Measurements from ENCODE around the gene SEMA3C. TPM values are rescaled to one million over a fixed set of nuclear protein-coding genes. Genes with fewer than 3 reads are reported as not detected.

SEMA3C gene
- total and polyA plus RNA-seq, 7 donors, result 8.4 to 298 (median 213) TPM

GRCh38 chr7:80722616-80723195 lies 196.1 kb downstream of the SEMA3C start:
- H3K27ac ChIP-seq, result peak overlapping the region; percentile 66 to 83 (median 78)
- intact Hi-C loops (cut with DNase I), result loop anchor here (5.0 to 10.0 kb wide), 2 partner anchors 195 to 392 kb away; partner anchors contain the start of gene SEMA3C
- TF ChIP-seq CTCF (IDR thresholded peaks at IDR 0.05) (no peak), POLR2AphosphoS5 (IDR thresholded peaks at IDR 0.05) (peak; percentile 27 to 72 (median 50)), POLR2A (IDR thresholded peaks at IDR 0.05) (no peak), EP300 (IDR thresholded peaks at IDR 0.05) (peak in 1 of 4 donors; percentile 21)

GRCh38 chr7:80721883-80722615 lies 196.8 kb downstream of the SEMA3C start:
- Histone ChIP-seq H3K36me3 (no peaks in the 10 kb centered on the region), H3K4me3 (no peak overlapping the region), H3K27me3 (no peaks in the 10 kb centered on the region), H3K9me3 (no peaks in the 10 kb centered on the region), H3K27ac (peak overlapping the region; percentile 66 to 83 (median 78)), H3K4me1 (peaks cover 0 to 41% (median 36%) of the 10 kb centered on the region in 4 donors)
- TF ChIP-seq EP300 (IDR thresholded peaks at IDR 0.05) (no peak), POLR2A (IDR thresholded peaks at IDR 0.05) (no peak), POLR2AphosphoS5 (IDR thresholded peaks at IDR 0.05) (peak in 2 of 4 donors; percentile 38 to 52), CTCF (IDR thresholded peaks at IDR 0.05) (no peak)
- intact Hi-C loops (cut with DNase I), result loop anchor here (5.0 to 10.0 kb wide), 2 partner anchors 195 to 393 kb away; partner anchors contain the start of gene SEMA3C
- 66 to 75% methylated on average over 3 of the region's 3 CpGs for WGBS, 2 donors
- no peak for DNase-seq

More at GRCh38 chr7:80722616-80723195, 196.1 kb downstream of the SEMA3C start:
- Histone ChIP-seq H3K36me3 (no peaks in the 10 kb centered on the region), H3K4me3 (no peak overlapping the region), H3K27me3 (no peaks in the 10 kb centered on the region), H3K9me3 (no peaks in the 10 kb centered on the region), H3K4me1 (peaks cover 0 to 41% (median 36%) of the 10 kb centered on the region in 4 donors)
- WGBS, 2 donors, result 73 to 83% methylated on average over 3 of the region's 3 CpGs
- DNase-seq, result peak; percentile 89

- no peaks in the 10 kb centered on the region for H3K9me3 ChIP-seq
- no peak overlapping the region for H3K27ac ChIP-seq
- H3K27me3 ChIP-seq, result no peaks in the 10 kb centered on the region
- WGBS, 2 donors, result 94 to 97% methylated on average over 3 of the region's 3 CpGs
- H3K36me3 ChIP-seq, result no peaks in the 10 kb centered on the region
- intact Hi-C loops (cut with DNase I), result loop anchor here (5.0 to 10.0 kb wide), 2 partner anchors 197 to 395 kb away; partner anchors contain the start of gene SEMA3C
- peaks cover 0 to 39% (median 35%) of the 10 kb centered on the region in 4 donors for H3K4me1 ChIP-seq
- no peak for DNase-seq
- H3K4me3 ChIP-seq, result no peak overlapping the region
- no peak for TF ChIP-seq EP300 (IDR thresholded peaks at IDR 0.05)
- no peak for TF ChIP-seq POLR2AphosphoS5 (IDR thresholded peaks at IDR 0.05)
- no peak for TF ChIP-seq CTCF (IDR thresholded peaks at IDR 0.05)
- TF ChIP-seq POLR2A (IDR thresholded peaks at IDR 0.05), result no peak
These were observed 198.7 kb downstream of the SEMA3C start for GRCh38 chr7:80720146-80720545.

- no peaks in the 10 kb centered on the region for H3K36me3 ChIP-seq
- DNase-seq, result no peak
- H3K27me3 ChIP-seq, result no peaks in the 10 kb centered on the region
- TF ChIP-seq POLR2AphosphoS5 (IDR thresholded peaks at IDR 0.05), result no peak
- H3K9me3 ChIP-seq, result no peaks in the 10 kb centered on the region
- H3K4me1 ChIP-seq, result peaks cover 0 to 32% (median 27%) of the 10 kb centered on the region in 4 donors
- 81 to 88% methylated on average over 3 of the region's 3 CpGs for WGBS, 2 donors
- H3K4me3 ChIP-seq, result no peak overlapping the region
- intact Hi-C loops (cut with DNase I), result no loop called here
- no peak overlapping the region for H3K27ac ChIP-seq
These were observed 199.6 kb downstream of the SEMA3C start for GRCh38 chr7:80719261-80719660.

GRCh38 chr7:80711531-80711930 lies 207.3 kb downstream of the SEMA3C start:
- no peak for DNase-seq
- H3K4me1 ChIP-seq, result no peaks in the 10 kb centered on the region
- no peaks in the 10 kb centered on the region for H3K27me3 ChIP-seq
- H3K27ac ChIP-seq, result no peak overlapping the region
- no peaks in the 10 kb centered on the region for H3K36me3 ChIP-seq
- WGBS, 2 donors, result 64 to 69% methylated on average over 2 of the region's 2 CpGs
- intact Hi-C loops (cut with DNase I), result no loop called here
- H3K4me3 ChIP-seq, result no peak overlapping the region
- H3K9me3 ChIP-seq, result no peaks in the 10 kb centered on the region
- no peak for TF ChIP-seq CTCF (IDR thresholded peaks at IDR 0.05)
- TF ChIP-seq POLR2AphosphoS5 (IDR thresholded peaks at IDR 0.05), result no peak
- no peak for TF ChIP-seq POLR2A (IDR thresholded peaks at IDR 0.05)
- no peak for TF ChIP-seq EP300 (IDR thresholded peaks at IDR 0.05)

Measured in sigmoid colon (tissue), 7 donors.